Measurements from ENCODE around the gene MAST4.
"Not testable (repeated sequence)": the region's sequence is repeated elsewhere in the genome, so short reads cannot be mapped to it uniquely, and the experiment has no call there.

The MAST4 gene

GRCh38 chr5:66742083-66742895 is 146.1 kb downstream of the MAST4 start:
- Histone ChIP-seq H3K27ac (ENCODE audit: low read length) (no peak overlapping the region), H3K4me3 (ENCODE audit: low read length in 2 of 2) (no peak overlapping the region)

DNA sequence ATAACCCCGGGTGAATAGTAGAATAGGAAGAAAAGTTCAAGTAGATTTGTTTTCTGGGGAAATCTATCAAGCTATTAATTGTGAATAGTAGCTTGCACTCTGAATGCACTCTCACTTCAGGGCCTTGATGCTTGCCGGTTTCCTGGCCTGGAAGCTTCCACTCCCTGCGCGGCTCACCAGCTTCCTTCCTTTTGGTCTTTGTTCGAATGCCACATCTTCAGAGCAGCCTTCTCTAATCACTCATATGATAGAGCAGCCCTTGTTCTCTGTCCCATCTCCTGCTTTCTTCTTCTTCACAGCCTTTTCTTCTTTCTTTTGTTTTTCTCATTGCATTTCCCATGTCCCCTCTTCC is 146.7 kb downstream of the MAST4 start:
- Histone ChIP-seq H3K4me1 (ENCODE audit: control insufficient read depth, insufficient read depth, low read length) (peaks cover 2% of the 10 kb centered on the region), H3K36me3 (ENCODE audit: control insufficient read depth in 2 of 2, insufficient read depth in 2 of 2, low read length in 2 of 2) (no peaks in the 10 kb centered on the region), H3K27ac (ENCODE audit: low read length) (no peak overlapping the region), H3K4me3 (ENCODE audit: low read length in 2 of 2) (no peak overlapping the region), H3K27me3 (ENCODE audit: control insufficient read depth in 1 of 2, insufficient read depth in 2 of 2, low read length in 2 of 2) (peaks cover 0 to 2% of the 10 kb centered on the region in 2 donors), H3K9ac (ENCODE audit: low read length in 2 of 2) (no peak overlapping the region), H3K9me3 (ENCODE audit: control insufficient read depth in 2 of 2, low read length in 2 of 2) (no peaks in the 10 kb centered on the region)

More at GRCh38 chr5:66742083-66742895, 146.1 kb downstream of the MAST4 start:
- Histone ChIP-seq H3K4me1 (ENCODE audit: control insufficient read depth, insufficient read depth, low read length) (peaks cover 2% of the 10 kb centered on the region), H3K36me3 (ENCODE audit: control insufficient read depth in 2 of 2, insufficient read depth in 2 of 2, low read length in 2 of 2) (no peaks in the 10 kb centered on the region), H3K9me3 (ENCODE audit: control insufficient read depth in 2 of 2, low read length in 2 of 2) (no peaks in the 10 kb centered on the region), H3K9ac (ENCODE audit: low read length in 2 of 2) (no peak overlapping the region), H3K27me3 (ENCODE audit: control insufficient read depth in 1 of 2, insufficient read depth in 2 of 2, low read length in 2 of 2) (peaks cover 0 to 2% of the 10 kb centered on the region in 2 donors)

- H3K27me3 ChIP-seq (ENCODE audit: control insufficient read depth in 1 of 2, insufficient read depth in 2 of 2, low read length in 2 of 2): no peaks in the 10 kb centered on the region
- no peak overlapping the region for H3K27ac ChIP-seq (ENCODE audit: low read length)
- H3K4me3 ChIP-seq (ENCODE audit: low read length in 2 of 2): no peak overlapping the region
- no peaks in the 10 kb centered on the region for H3K9me3 ChIP-seq (ENCODE audit: control insufficient read depth in 2 of 2, low read length in 2 of 2)
- H3K4me1 ChIP-seq (ENCODE audit: control insufficient read depth, insufficient read depth, low read length): peaks cover 2% of the 10 kb centered on the region
- no peaks in the 10 kb centered on the region for H3K36me3 ChIP-seq (ENCODE audit: control insufficient read depth in 2 of 2, insufficient read depth in 2 of 2, low read length in 2 of 2)
- no peak overlapping the region for H3K9ac ChIP-seq (ENCODE audit: low read length in 2 of 2)
Measured at GRCh38 chr5:66743344-66743743, 147.2 kb downstream of the MAST4 start.

DNA sequence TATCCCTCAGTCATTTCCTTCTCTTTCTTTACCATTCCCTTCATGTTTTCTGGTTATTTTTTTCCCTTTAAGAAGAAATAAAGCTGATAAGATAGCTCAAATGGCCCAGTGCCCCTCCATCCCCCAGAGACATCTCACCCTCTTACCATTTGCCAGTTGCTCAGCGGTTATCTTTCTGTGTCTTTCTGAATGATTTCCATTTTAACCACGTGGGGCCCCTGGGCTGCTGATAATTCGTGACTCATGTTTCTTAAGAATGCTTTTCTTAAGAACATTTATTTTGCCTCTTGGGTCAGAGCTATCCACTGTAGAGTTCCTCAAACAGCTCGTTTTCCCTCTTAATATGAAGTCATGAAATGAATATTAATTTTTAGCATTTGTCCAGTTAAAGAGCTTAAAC is 147.8 kb downstream of the MAST4 start:
- Histone ChIP-seq H3K36me3 (ENCODE audit: control insufficient read depth in 2 of 2, insufficient read depth in 2 of 2, low read length in 2 of 2) (no peaks in the 10 kb centered on the region), H3K4me1 (ENCODE audit: control insufficient read depth, insufficient read depth, low read length) (peaks cover 2% of the 10 kb centered on the region), H3K27me3 (ENCODE audit: control insufficient read depth in 1 of 2, insufficient read depth in 2 of 2, low read length in 2 of 2) (no peaks in the 10 kb centered on the region), H3K9me3 (ENCODE audit: control insufficient read depth in 2 of 2, low read length in 2 of 2) (no peaks in the 10 kb centered on the region), H3K9ac (ENCODE audit: low read length in 2 of 2) (no peak overlapping the region), H3K27ac (ENCODE audit: low read length) (no peak overlapping the region), H3K4me3 (ENCODE audit: low read length in 2 of 2) (no peak overlapping the region)

GRCh38 chr5:66745297-66745696 is 149.1 kb downstream of the MAST4 start:
- peaks cover 2% of the 10 kb centered on the region for H3K4me1 ChIP-seq (ENCODE audit: control insufficient read depth, insufficient read depth, low read length)

GRCh38 chr5:66747607-66748006 is 151.4 kb downstream of the MAST4 start:
- no peaks in the 10 kb centered on the region for H3K4me1 ChIP-seq (ENCODE audit: control insufficient read depth, insufficient read depth, low read length)
- H3K9ac ChIP-seq (ENCODE audit: low read length in 2 of 2): no peak overlapping the region
- H3K27me3 ChIP-seq (ENCODE audit: control insufficient read depth in 1 of 2, insufficient read depth in 2 of 2, low read length in 2 of 2): no peaks in the 10 kb centered on the region
- H3K27ac ChIP-seq (ENCODE audit: low read length): no peak overlapping the region
- H3K9me3 ChIP-seq (ENCODE audit: control insufficient read depth in 2 of 2, low read length in 2 of 2): no peaks in the 10 kb centered on the region
- H3K4me3 ChIP-seq (ENCODE audit: low read length in 2 of 2): no peak overlapping the region
- H3K36me3 ChIP-seq (ENCODE audit: control insufficient read depth in 2 of 2, insufficient read depth in 2 of 2, low read length in 2 of 2): no peaks in the 10 kb centered on the region

More at GRCh38 chr5:66745297-66745696, 149.1 kb downstream of the MAST4 start:
- Histone ChIP-seq H3K4me3 (ENCODE audit: low read length in 2 of 2) (no peak overlapping the region), H3K9me3 (ENCODE audit: control insufficient read depth in 2 of 2, low read length in 2 of 2) (no peaks in the 10 kb centered on the region), H3K27me3 (ENCODE audit: control insufficient read depth in 1 of 2, insufficient read depth in 2 of 2, low read length in 2 of 2) (no peaks in the 10 kb centered on the region), H3K36me3 (ENCODE audit: control insufficient read depth in 2 of 2, insufficient read depth in 2 of 2, low read length in 2 of 2) (no peaks in the 10 kb centered on the region), H3K27ac (ENCODE audit: low read length) (no peak overlapping the region), H3K9ac (ENCODE audit: low read length in 2 of 2) (no peak overlapping the region)

GRCh38 chr5:66752668-66753067 is 156.5 kb downstream of the MAST4 start:
- H3K27ac ChIP-seq (ENCODE audit: low read length): not testable (repeated sequence)

GRCh38 chr5:66757219-66757833 is 161.1 kb downstream of the MAST4 start:
- no peaks in the 10 kb centered on the region for H3K4me1 ChIP-seq (ENCODE audit: control insufficient read depth, insufficient read depth, low read length)

More at GRCh38 chr5:66752668-66753067, 156.5 kb downstream of the MAST4 start:
- H3K4me1 ChIP-seq (ENCODE audit: control insufficient read depth, insufficient read depth, low read length); H3K27me3 ChIP-seq (ENCODE audit: control insufficient read depth in 1 of 2, insufficient read depth in 2 of 2, low read length in 2 of 2); H3K9ac ChIP-seq (ENCODE audit: low read length in 2 of 2); H3K9me3 ChIP-seq (ENCODE audit: control insufficient read depth in 2 of 2, low read length in 2 of 2); H3K36me3 ChIP-seq (ENCODE audit: control insufficient read depth in 2 of 2, insufficient read depth in 2 of 2, low read length in 2 of 2); H3K4me3 ChIP-seq (ENCODE audit: low read length in 2 of 2): not testable (repeated sequence)

GRCh38 chr5:66757834-66758371 is 161.7 kb downstream of the MAST4 start:
- H3K4me1 ChIP-seq (ENCODE audit: control insufficient read depth, insufficient read depth, low read length): no peaks in the 10 kb centered on the region
- H3K36me3 ChIP-seq (ENCODE audit: control insufficient read depth in 2 of 2, insufficient read depth in 2 of 2, low read length in 2 of 2): no peaks in the 10 kb centered on the region
- no peaks in the 10 kb centered on the region for H3K27me3 ChIP-seq (ENCODE audit: control insufficient read depth in 1 of 2, insufficient read depth in 2 of 2, low read length in 2 of 2)
- no peak overlapping the region for H3K27ac ChIP-seq (ENCODE audit: low read length)
- H3K9ac ChIP-seq (ENCODE audit: low read length in 2 of 2): no peak overlapping the region
- H3K4me3 ChIP-seq (ENCODE audit: low read length in 2 of 2): no peak overlapping the region
- no peaks in the 10 kb centered on the region for H3K9me3 ChIP-seq (ENCODE audit: control insufficient read depth in 2 of 2, low read length in 2 of 2)

More at GRCh38 chr5:66757219-66757833, 161.1 kb downstream of the MAST4 start:
- H3K36me3 ChIP-seq (ENCODE audit: control insufficient read depth in 2 of 2, insufficient read depth in 2 of 2, low read length in 2 of 2): no peaks in the 10 kb centered on the region
- H3K27ac ChIP-seq (ENCODE audit: low read length): no peak overlapping the region
- no peaks in the 10 kb centered on the region for H3K9me3 ChIP-seq (ENCODE audit: control insufficient read depth in 2 of 2, low read length in 2 of 2)
- no peak overlapping the region for H3K4me3 ChIP-seq (ENCODE audit: low read length in 2 of 2)
- no peak overlapping the region for H3K9ac ChIP-seq (ENCODE audit: low read length in 2 of 2)
- no peaks in the 10 kb centered on the region for H3K27me3 ChIP-seq (ENCODE audit: control insufficient read depth in 1 of 2, insufficient read depth in 2 of 2, low read length in 2 of 2)

DNA sequence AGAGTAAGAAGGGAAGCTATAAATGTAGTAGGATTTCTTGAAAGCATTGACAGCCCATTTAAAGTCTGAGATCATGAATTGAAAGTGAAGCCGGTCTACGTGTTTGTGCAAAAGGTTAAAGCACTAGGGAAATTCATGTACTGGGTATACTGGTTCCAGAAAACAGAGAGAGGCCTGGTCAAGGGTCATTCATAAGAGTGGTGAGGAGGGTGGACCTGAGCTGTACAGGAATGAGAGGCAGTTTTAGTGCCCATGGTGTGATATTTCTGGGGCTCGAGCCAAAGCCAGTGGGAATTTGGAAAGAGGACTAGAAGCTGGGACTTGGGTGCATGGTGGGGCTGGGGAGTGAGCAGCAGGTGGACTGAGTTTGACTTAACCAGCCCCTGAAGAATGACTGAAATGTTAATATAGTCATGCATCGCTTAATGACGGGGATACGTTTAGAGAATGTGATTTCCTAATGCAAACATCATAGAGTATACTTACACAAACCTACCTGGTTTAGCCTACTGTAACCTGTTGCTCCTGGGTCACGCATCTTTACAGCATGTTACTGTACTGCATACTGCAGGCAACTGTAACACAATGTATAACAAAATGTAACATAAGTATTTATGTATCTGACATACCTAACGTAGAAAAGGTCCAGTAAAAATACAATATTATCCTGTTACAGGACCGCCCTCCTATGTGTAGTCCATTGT is 173.0 kb downstream of the MAST4 start:
- Histone ChIP-seq H3K27me3 (ENCODE audit: control insufficient read depth in 1 of 2, insufficient read depth in 2 of 2, low read length in 2 of 2) (peaks cover 0 to 3% of the 10 kb centered on the region in 2 donors), H3K9me3 (ENCODE audit: control insufficient read depth in 2 of 2, low read length in 2 of 2) (peaks cover 0 to 1% of the 10 kb centered on the region in 2 donors), H3K4me1 (ENCODE audit: control insufficient read depth, insufficient read depth, low read length) (no peaks in the 10 kb centered on the region), H3K9ac (ENCODE audit: low read length in 2 of 2) (no peak overlapping the region), H3K27ac (ENCODE audit: low read length) (no peak overlapping the region), H3K36me3 (ENCODE audit: control insufficient read depth in 2 of 2, insufficient read depth in 2 of 2, low read length in 2 of 2) (no peaks in the 10 kb centered on the region), H3K4me3 (ENCODE audit: low read length in 2 of 2) (no peak overlapping the region)

Measured in stomach smooth muscle (tissue), 2 donors.